Mucosa of gallbladder (tissue), 1 donor: ENCODE measurements around the gene PTPN3. TPM values are rescaled to one million over a fixed set of nuclear protein-coding genes. Genes with fewer than 3 reads are reported as not detected.

Experiments used
- DNase-seq: peaks from one replicate; pipeline ENCODE4 v3.0.0-alpha.2; 2020; ENCODE audit warnings: low spot score
- total RNA-seq: library from RNA; stranded (reverse); gene quantifications from one replicate; pipeline ENCODE4 v1.2.1, GENCODE V29; 2021
- donor health status: DM: no; HTN: no; CAD: no.

The PTPN3 gene
- total RNA-seq, 1 donor from 2014 or later, result 16.2 TPM

GRCh38 chr9:109421026-109421970, 76.8 kb downstream of the PTPN3 start:
- DNase-seq, result no peak

GRCh38 chr9:109419531-109419930, 78.6 kb downstream of the PTPN3 start:
- DNase-seq, result no peak

- no peak for DNase-seq
Observed at GRCh38 chr9:109418827-109419226, 79.3 kb downstream of the PTPN3 start.

GRCh38 chr9:109417585-109418544, 80.2 kb downstream of the PTPN3 start:
- no peak for DNase-seq

- no peak for DNase-seq
Observed at GRCh38 chr9:109417054-109417453, 81.1 kb downstream of the PTPN3 start.

GRCh38 chr9:109416135-109416706, 81.9 kb downstream of the PTPN3 start:
- DNase-seq, result no peak

GRCh38 chr9:109414125-109414785, 83.9 kb downstream of the PTPN3 start:
- no peak for DNase-seq

GRCh38 chr9:109411798-109412352, 86.2 kb downstream of the PTPN3 start:
- DNase-seq, result no peak

- no peak for DNase-seq
Observed at GRCh38 chr9:109411069-109411761, 86.9 kb downstream of the PTPN3 start.

GRCh38 chr9:109409773-109410397, 88.2 kb downstream of the PTPN3 start:
- no peak for DNase-seq

- no peak for DNase-seq
Observed at GRCh38 chr9:109408759-109409462, 89.2 kb downstream of the PTPN3 start.

- no peak for DNase-seq
Observed at GRCh38 chr9:109403766-109404320, 94.3 kb downstream of the PTPN3 start.

- DNase-seq, result no peak
Observed at GRCh38 chr9:109403116-109403515, 95.0 kb downstream of the PTPN3 start.

- DNase-seq, result no peak
Observed at GRCh38 chr9:109401990-109402318, 96.2 kb downstream of the PTPN3 start.

- DNase-seq, result peak; percentile 28
Observed at GRCh38 chr9:109401169-109401989, 96.7 kb downstream of the PTPN3 start.

- DNase-seq, result no peak
Observed at GRCh38 chr9:109399258-109399767, 98.8 kb downstream of the PTPN3 start.

GRCh38 chr9:109391176-109391575, 106.9 kb downstream of the PTPN3 start:
- DNase-seq, result no peak

GRCh38 chr9:109387856-109388255, 110.3 kb downstream of the PTPN3 start:
- no peak for DNase-seq
